H9 (cell line): ENCODE data around the gene MSH3. TPM values are rescaled to one million over a fixed set of nuclear protein-coding genes. Genes with fewer than 3 reads are reported as not detected.

Experiments
- DNase-seq: peaks from one replicate; pipeline ENCODE4 v3.0.0-alpha.2; 2017
- H2AFZ ChIP-seq: one replicate; pipeline ENCODE4 v1.6.1; 2013; ENCODE audit warnings: mild to moderate bottlenecking, low read length, control low read depth, moderate library complexity
- H2AK5ac ChIP-seq: 2 replicates; pipeline ENCODE4 v1.6.1; 2013; ENCODE audit warnings: low read length, control low read depth, mixed read lengths; ENCODE audit not compliant: insufficient read length
- H2BK120ac ChIP-seq: one replicate; pipeline ENCODE4 v1.6.1; 2013; ENCODE audit warnings: low read depth, mild to moderate bottlenecking, low read length, control low read depth, inconsistent platforms; ENCODE audit not compliant: poor library complexity, severe bottlenecking
- H2BK12ac ChIP-seq: 2 replicates; pipeline ENCODE4 v1.6.1; 2013; ENCODE audit warnings: low read length, control low read depth, mixed read lengths, low read depth; ENCODE audit not compliant: insufficient read length
- H2BK15ac ChIP-seq: 2 replicates; pipeline ENCODE4 v1.6.1; 2013; ENCODE audit warnings: low read depth, low read length, control low read depth
- H2BK20ac ChIP-seq: one replicate; pipeline ENCODE4 v1.6.1; 2013; ENCODE audit warnings: low read depth, mild to moderate bottlenecking, low read length, control low read depth, inconsistent platforms; ENCODE audit not compliant: poor library complexity, severe bottlenecking
- H2BK5ac ChIP-seq: 2 replicates; pipeline ENCODE4 v1.6.1; 2013; ENCODE audit warnings: low read length, control low read depth, mixed read lengths; ENCODE audit not compliant: insufficient read length
- H3K14ac ChIP-seq: 2 replicates; pipeline ENCODE4 v1.6.1; 2013; ENCODE audit warnings: low read length, control low read depth; ENCODE audit not compliant: insufficient read depth
- H3K18ac ChIP-seq: 2 replicates; pipeline ENCODE4 v1.6.1; 2013; ENCODE audit warnings: low read depth, mild to moderate bottlenecking, mixed read lengths, low read length, control low read depth; ENCODE audit not compliant: insufficient read length
- H3K23ac ChIP-seq: 2 replicates; pipeline ENCODE4 v1.6.1; 2013; ENCODE audit warnings: low read length, control low read depth, mixed read lengths, low read depth; ENCODE audit not compliant: insufficient read length
- H3K23me2 ChIP-seq: 2 replicates; pipeline ENCODE4 v1.6.1; 2013; ENCODE audit warnings: low read depth, mild to moderate bottlenecking, mixed read lengths, low read length, control low read depth; ENCODE audit not compliant: insufficient read length, poor library complexity, severe bottlenecking
- H3K27ac ChIP-seq: 2 replicates; pipeline ENCODE4 v1.5.1; 2013; ENCODE audit warnings: low read length, control low read depth, mixed read lengths, low read depth; ENCODE audit not compliant: insufficient read length
- H3K27me3 ChIP-seq: 2 replicates; pipeline ENCODE4 v1.6.1; 2013; ENCODE audit warnings: low read length, control low read depth, inconsistent platforms; ENCODE audit not compliant: insufficient read depth
- H3K4ac ChIP-seq: 2 replicates; pipeline ENCODE4 v1.6.1; 2013; ENCODE audit warnings: low read depth, mild to moderate bottlenecking, control low read depth, inconsistent platforms, low read length, moderate library complexity
- H3K4me1 ChIP-seq: 2 replicates; pipeline ENCODE4 v1.6.1; 2013; ENCODE audit warnings: low read length, control low read depth, inconsistent platforms; ENCODE audit not compliant: insufficient read depth
- H3K4me2 ChIP-seq: 2 replicates; pipeline ENCODE4 v1.6.1; 2013; ENCODE audit warnings: low read length, control low read depth, mixed read lengths; ENCODE audit not compliant: insufficient read length, insufficient read depth
- H3K56ac ChIP-seq: 2 replicates; pipeline ENCODE4 v1.6.1; 2013; ENCODE audit warnings: low read depth, mild to moderate bottlenecking, mixed read lengths, low read length, control low read depth; ENCODE audit not compliant: insufficient read length
- H3K79me1 ChIP-seq: 2 replicates; pipeline ENCODE4 v1.6.1; 2013; ENCODE audit warnings: low read depth, mild to moderate bottlenecking, moderate library complexity, low read length, control low read depth, inconsistent platforms; ENCODE audit not compliant: insufficient read depth, poor library complexity, severe bottlenecking
- H3K79me2 ChIP-seq: 2 replicates; pipeline ENCODE4 v1.6.1; 2013; ENCODE audit warnings: low read length, control low read depth, inconsistent platforms; ENCODE audit not compliant: insufficient read depth
- H3K9ac ChIP-seq: 2 replicates; pipeline ENCODE4 v1.6.1; 2013; ENCODE audit warnings: low read length, control low read depth, mixed read lengths; ENCODE audit not compliant: insufficient read length; ENCODE audit errors: extremely low read depth
- H3K9me3 ChIP-seq: one replicate; pipeline ENCODE4 v1.6.1; 2013; ENCODE audit warnings: low read depth, low read length, inconsistent platforms; ENCODE audit not compliant: control insufficient read depth
- H3T11ph ChIP-seq: one replicate; pipeline ENCODE4 v1.6.1; 2013; ENCODE audit warnings: mild to moderate bottlenecking, low read length, control low read depth, inconsistent platforms
- H4K20me1 ChIP-seq: one replicate; pipeline ENCODE4 v1.6.1; 2013; ENCODE audit not compliant: control insufficient read depth, insufficient read length, insufficient read depth
- H4K5ac ChIP-seq: 2 replicates; pipeline ENCODE4 v1.6.1; 2013; ENCODE audit warnings: low read depth, mild to moderate bottlenecking, mixed read lengths, low read length, control low read depth; ENCODE audit not compliant: insufficient read length
- H4K8ac ChIP-seq: replicated peaks from 2 replicates; pipeline ENCODE4 v1.6.1; 2013; ENCODE audit warnings: low read length, control low read depth, mixed read lengths, low read depth; ENCODE audit not compliant: insufficient read length
- H4K91ac ChIP-seq: 2 replicates; pipeline ENCODE4 v1.6.1; 2013; ENCODE audit warnings: low read depth, mild to moderate bottlenecking, moderate library complexity, mixed read lengths, low read length, control low read depth; ENCODE audit not compliant: insufficient read length
- H3K27ac Mint-ChIP-seq, 3 experiments: 2 replicates in 2 of 3; 3 replicates in 1 of 3; pipeline ENCODE4 v1.8.0; 2020 to 2021; ENCODE audit warnings: mixed read lengths in 3 of 3, mild to moderate bottlenecking in 1 of 3, moderate library complexity in 1 of 3
- H3K27me3 Mint-ChIP-seq: 2 replicates; pipeline ENCODE4 v1.8.0; 2021; ENCODE audit warnings: low read depth, mild to moderate bottlenecking, moderate library complexity, mixed read lengths
- H3K36me3 Mint-ChIP-seq, 3 experiments: 2 replicates in 2 of 3; 3 replicates in 1 of 3; pipeline ENCODE4 v1.8.0; 2020 to 2021; ENCODE audit warnings: low read depth in 3 of 3, mixed read lengths in 3 of 3; ENCODE audit not compliant: insufficient read depth in 1 of 3
- H3K4me1 Mint-ChIP-seq, 2 experiments: 2 replicates each; pipeline ENCODE4 v1.8.0; 2020; ENCODE audit warnings: mixed read lengths in 2 of 2
- H3K4me3 Mint-ChIP-seq, 2 experiments: 2 replicates in 1 of 2; 3 replicates in 1 of 2; pipeline ENCODE4 v1.8.0; 2020 to 2021; ENCODE audit warnings: mild to moderate bottlenecking in 2 of 2, mixed read lengths in 2 of 2, moderate library complexity in 1 of 2
- H3K9me3 Mint-ChIP-seq, 2 experiments: 2 replicates in 1 of 2; 3 replicates in 1 of 2; pipeline ENCODE4 v1.8.0; 2020; ENCODE audit warnings: mild to moderate bottlenecking in 2 of 2, mixed read lengths in 2 of 2, moderate library complexity in 1 of 2
- WGBS: extraction: QIAGEN DNeasy Blood & Tissue Kit; methylation state at CpG from one replicate; pipeline ENCODE4 v1.1.7; 2013; ENCODE audit warnings: missing lambda C conversion rate, low lambda C conversion rate, mixed read lengths; ENCODE audit not compliant: insufficient read length; ENCODE audit errors: extremely low coverage; 5-methylcytosine and 5-hydroxymethylcytosine counted together
- total RNA-seq: library from RNA; stranded (reverse); gene quantifications from 2 replicates; pipeline ENCODE4 v1.2.1, GENCODE V29; 2021
- TF ChIP-seq, protein P1 (sequence below): fragments of 200-600 bp; sonication (generic); conservative IDR thresholded peaks from 3 replicates; pipeline ENCODE4 v1.8.0; 2021; ENCODE audit warnings: antibody characterized with exemption, mild to moderate bottlenecking

The MSH3 gene
- total RNA-seq, 1 experiment from 2014 or later: 17.3 TPM

DNA sequence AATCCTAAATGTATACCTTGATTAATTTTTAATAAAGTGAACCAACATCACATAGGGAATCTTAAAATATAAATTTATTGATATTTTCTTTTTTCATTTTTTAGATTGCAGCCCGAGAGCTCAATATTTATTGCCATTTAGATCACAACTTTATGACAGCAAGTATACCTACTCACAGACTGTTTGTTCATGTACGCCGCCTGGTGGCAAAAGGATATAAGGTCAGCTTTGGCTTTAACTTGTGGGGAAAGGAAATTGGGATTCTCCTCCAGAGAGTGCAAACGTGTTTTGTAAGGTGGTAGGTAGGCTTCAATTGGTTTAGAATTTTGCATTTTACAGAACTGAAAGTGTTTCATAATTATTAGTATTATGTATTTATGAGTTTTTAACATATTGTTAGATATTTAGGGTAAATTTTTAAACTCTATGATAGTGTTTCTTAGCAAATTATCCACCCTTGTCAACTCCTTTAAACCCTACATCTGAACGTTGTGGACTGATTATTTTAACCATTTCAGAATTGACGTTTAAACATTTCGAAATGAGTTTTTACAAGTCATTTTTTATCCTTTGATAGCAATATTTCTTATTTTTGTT is 17.8 kb downstream of the MSH3 start:
- Histone ChIP-seq H2BK120ac (no peak overlapping the region), H3K4me1 (no peaks in the 10 kb centered on the region), H3K23me2 (no peaks in the 10 kb centered on the region), H4K5ac (no peak overlapping the region), H3K18ac (no peak overlapping the region), H4K91ac (no peak overlapping the region), H3K23ac (no peak overlapping the region), H3K4me2 (no peak overlapping the region), H3K79me2 (no peaks in the 10 kb centered on the region), H3K9ac (no peak overlapping the region), H2AFZ (no peak overlapping the region), H3T11ph (no peak overlapping the region), H4K20me1 (no peaks in the 10 kb centered on the region), H2BK15ac (no peak overlapping the region), H2AK5ac (no peak overlapping the region), H3K14ac (no peak overlapping the region), H4K8ac (no peak overlapping the region), H2BK12ac (no peak overlapping the region), H3K56ac (no peak overlapping the region), H2BK5ac (no peak overlapping the region), H2BK20ac (no peak overlapping the region), H3K27me3 (no peaks in the 10 kb centered on the region), H3K9me3 (no peaks in the 10 kb centered on the region), H3K79me1 (no peaks in the 10 kb centered on the region), H3K4ac (no peak overlapping the region), H3K27ac (no peak overlapping the region)
- no CpG with 5 or more reads among the region's 7 CpGs for WGBS
- Mint-ChIP-seq H3K4me1 (peaks cover 0 to 5% of the 10 kb centered on the region in 2 experiments; a peak in 2 of 4 replicates), H3K36me3 (peaks cover 6 to 42% (median 40%) of the 10 kb centered on the region in 3 experiments), H3K27ac (no peak overlapping the region), H3K9me3 (no peaks in the 10 kb centered on the region), H3K27me3 (no peaks in the 10 kb centered on the region), H3K4me3 (no peak overlapping the region)
- TF ChIP-seq, protein P1, sequence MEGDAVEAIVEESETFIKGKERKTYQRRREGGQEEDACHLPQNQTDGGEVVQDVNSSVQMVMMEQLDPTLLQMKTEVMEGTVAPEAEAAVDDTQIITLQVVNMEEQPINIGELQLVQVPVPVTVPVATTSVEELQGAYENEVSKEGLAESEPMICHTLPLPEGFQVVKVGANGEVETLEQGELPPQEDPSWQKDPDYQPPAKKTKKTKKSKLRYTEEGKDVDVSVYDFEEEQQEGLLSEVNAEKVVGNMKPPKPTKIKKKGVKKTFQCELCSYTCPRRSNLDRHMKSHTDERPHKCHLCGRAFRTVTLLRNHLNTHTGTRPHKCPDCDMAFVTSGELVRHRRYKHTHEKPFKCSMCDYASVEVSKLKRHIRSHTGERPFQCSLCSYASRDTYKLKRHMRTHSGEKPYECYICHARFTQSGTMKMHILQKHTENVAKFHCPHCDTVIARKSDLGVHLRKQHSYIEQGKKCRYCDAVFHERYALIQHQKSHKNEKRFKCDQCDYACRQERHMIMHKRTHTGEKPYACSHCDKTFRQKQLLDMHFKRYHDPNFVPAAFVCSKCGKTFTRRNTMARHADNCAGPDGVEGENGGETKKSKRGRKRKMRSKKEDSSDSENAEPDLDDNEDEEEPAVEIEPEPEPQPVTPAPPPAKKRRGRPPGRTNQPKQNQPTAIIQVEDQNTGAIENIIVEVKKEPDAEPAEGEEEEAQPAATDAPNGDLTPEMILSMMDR: peak; percentile 88
- peak; percentile 64 for DNase-seq
